H9 (cell line): Measurements from ENCODE around the gene ARMH1. TPM values are rescaled to one million over a fixed set of nuclear protein-coding genes. Genes with fewer than 3 reads are reported as not detected.

Experiments used
- DNase-seq: peaks from one replicate; pipeline ENCODE4 v3.0.0-alpha.2; 2017
- H2AFZ ChIP-seq: one replicate; pipeline ENCODE4 v1.6.1; 2013; ENCODE audit warnings: mild to moderate bottlenecking, low read length, control low read depth, moderate library complexity
- H2AK5ac ChIP-seq: 2 replicates; pipeline ENCODE4 v1.6.1; 2013; ENCODE audit warnings: low read length, control low read depth, mixed read lengths; ENCODE audit not compliant: insufficient read length
- H2BK120ac ChIP-seq: one replicate; pipeline ENCODE4 v1.6.1; 2013; ENCODE audit warnings: low read depth, mild to moderate bottlenecking, low read length, control low read depth, inconsistent platforms; ENCODE audit not compliant: poor library complexity, severe bottlenecking
- H2BK12ac ChIP-seq: 2 replicates; pipeline ENCODE4 v1.6.1; 2013; ENCODE audit warnings: low read length, control low read depth, mixed read lengths, low read depth; ENCODE audit not compliant: insufficient read length
- H2BK15ac ChIP-seq: 2 replicates; pipeline ENCODE4 v1.6.1; 2013; ENCODE audit warnings: low read depth, low read length, control low read depth
- H2BK20ac ChIP-seq: one replicate; pipeline ENCODE4 v1.6.1; 2013; ENCODE audit warnings: low read depth, mild to moderate bottlenecking, low read length, control low read depth, inconsistent platforms; ENCODE audit not compliant: poor library complexity, severe bottlenecking
- H2BK5ac ChIP-seq: 2 replicates; pipeline ENCODE4 v1.6.1; 2013; ENCODE audit warnings: low read length, control low read depth, mixed read lengths; ENCODE audit not compliant: insufficient read length
- H3K14ac ChIP-seq: 2 replicates; pipeline ENCODE4 v1.6.1; 2013; ENCODE audit warnings: low read length, control low read depth; ENCODE audit not compliant: insufficient read depth
- H3K18ac ChIP-seq: 2 replicates; pipeline ENCODE4 v1.6.1; 2013; ENCODE audit warnings: low read depth, mild to moderate bottlenecking, mixed read lengths, low read length, control low read depth; ENCODE audit not compliant: insufficient read length
- H3K23ac ChIP-seq: 2 replicates; pipeline ENCODE4 v1.6.1; 2013; ENCODE audit warnings: low read length, control low read depth, mixed read lengths, low read depth; ENCODE audit not compliant: insufficient read length
- H3K23me2 ChIP-seq: 2 replicates; pipeline ENCODE4 v1.6.1; 2013; ENCODE audit warnings: low read depth, mild to moderate bottlenecking, mixed read lengths, low read length, control low read depth; ENCODE audit not compliant: insufficient read length, poor library complexity, severe bottlenecking
- H3K27ac ChIP-seq: 2 replicates; pipeline ENCODE4 v1.5.1; 2013; ENCODE audit warnings: low read length, control low read depth, mixed read lengths, low read depth; ENCODE audit not compliant: insufficient read length
- H3K27me3 ChIP-seq: 2 replicates; pipeline ENCODE4 v1.6.1; 2013; ENCODE audit warnings: low read length, control low read depth, inconsistent platforms; ENCODE audit not compliant: insufficient read depth
- H3K4ac ChIP-seq: 2 replicates; pipeline ENCODE4 v1.6.1; 2013; ENCODE audit warnings: low read depth, mild to moderate bottlenecking, control low read depth, inconsistent platforms, low read length, moderate library complexity
- H3K4me1 ChIP-seq: 2 replicates; pipeline ENCODE4 v1.6.1; 2013; ENCODE audit warnings: low read length, control low read depth, inconsistent platforms; ENCODE audit not compliant: insufficient read depth
- H3K4me2 ChIP-seq: 2 replicates; pipeline ENCODE4 v1.6.1; 2013; ENCODE audit warnings: low read length, control low read depth, mixed read lengths; ENCODE audit not compliant: insufficient read length, insufficient read depth
- H3K56ac ChIP-seq: 2 replicates; pipeline ENCODE4 v1.6.1; 2013; ENCODE audit warnings: low read depth, mild to moderate bottlenecking, mixed read lengths, low read length, control low read depth; ENCODE audit not compliant: insufficient read length
- H3K79me1 ChIP-seq: 2 replicates; pipeline ENCODE4 v1.6.1; 2013; ENCODE audit warnings: low read depth, mild to moderate bottlenecking, moderate library complexity, low read length, control low read depth, inconsistent platforms; ENCODE audit not compliant: insufficient read depth, poor library complexity, severe bottlenecking
- H3K79me2 ChIP-seq: 2 replicates; pipeline ENCODE4 v1.6.1; 2013; ENCODE audit warnings: low read length, control low read depth, inconsistent platforms; ENCODE audit not compliant: insufficient read depth
- H3K9ac ChIP-seq: 2 replicates; pipeline ENCODE4 v1.6.1; 2013; ENCODE audit warnings: low read length, control low read depth, mixed read lengths; ENCODE audit not compliant: insufficient read length; ENCODE audit errors: extremely low read depth
- H3K9me3 ChIP-seq: one replicate; pipeline ENCODE4 v1.6.1; 2013; ENCODE audit warnings: low read depth, low read length, inconsistent platforms; ENCODE audit not compliant: control insufficient read depth
- H3T11ph ChIP-seq: one replicate; pipeline ENCODE4 v1.6.1; 2013; ENCODE audit warnings: mild to moderate bottlenecking, low read length, control low read depth, inconsistent platforms
- H4K20me1 ChIP-seq: one replicate; pipeline ENCODE4 v1.6.1; 2013; ENCODE audit not compliant: control insufficient read depth, insufficient read length, insufficient read depth
- H4K5ac ChIP-seq: 2 replicates; pipeline ENCODE4 v1.6.1; 2013; ENCODE audit warnings: low read depth, mild to moderate bottlenecking, mixed read lengths, low read length, control low read depth; ENCODE audit not compliant: insufficient read length
- H4K8ac ChIP-seq: replicated peaks from 2 replicates; pipeline ENCODE4 v1.6.1; 2013; ENCODE audit warnings: low read length, control low read depth, mixed read lengths, low read depth; ENCODE audit not compliant: insufficient read length
- H4K91ac ChIP-seq: 2 replicates; pipeline ENCODE4 v1.6.1; 2013; ENCODE audit warnings: low read depth, mild to moderate bottlenecking, moderate library complexity, mixed read lengths, low read length, control low read depth; ENCODE audit not compliant: insufficient read length
- H3K27ac Mint-ChIP-seq, 3 experiments: 2 replicates in 2 of 3; 3 replicates in 1 of 3; pipeline ENCODE4 v1.8.0; 2020 to 2021; ENCODE audit warnings: mixed read lengths in 3 of 3, mild to moderate bottlenecking in 1 of 3, moderate library complexity in 1 of 3
- H3K27me3 Mint-ChIP-seq: 2 replicates; pipeline ENCODE4 v1.8.0; 2021; ENCODE audit warnings: low read depth, mild to moderate bottlenecking, moderate library complexity, mixed read lengths
- H3K36me3 Mint-ChIP-seq, 3 experiments: 2 replicates in 2 of 3; 3 replicates in 1 of 3; pipeline ENCODE4 v1.8.0; 2020 to 2021; ENCODE audit warnings: low read depth in 3 of 3, mixed read lengths in 3 of 3; ENCODE audit not compliant: insufficient read depth in 1 of 3
- H3K4me1 Mint-ChIP-seq, 2 experiments: 2 replicates each; pipeline ENCODE4 v1.8.0; 2020; ENCODE audit warnings: mixed read lengths in 2 of 2
- H3K4me3 Mint-ChIP-seq, 2 experiments: 2 replicates in 1 of 2; 3 replicates in 1 of 2; pipeline ENCODE4 v1.8.0; 2020 to 2021; ENCODE audit warnings: mild to moderate bottlenecking in 2 of 2, mixed read lengths in 2 of 2, moderate library complexity in 1 of 2
- H3K9me3 Mint-ChIP-seq, 2 experiments: 2 replicates in 1 of 2; 3 replicates in 1 of 2; pipeline ENCODE4 v1.8.0; 2020; ENCODE audit warnings: mild to moderate bottlenecking in 2 of 2, mixed read lengths in 2 of 2, moderate library complexity in 1 of 2
- CTCF ChIP-seq: fragments of 200-600 bp; sonication (generic); conservative IDR thresholded peaks from 3 replicates; pipeline ENCODE4 v1.8.0; 2021; ENCODE audit warnings: antibody characterized with exemption, mild to moderate bottlenecking
- WGBS: extraction: QIAGEN DNeasy Blood & Tissue Kit; methylation state at CpG from one replicate; pipeline ENCODE4 v1.1.7; 2013; ENCODE audit warnings: missing lambda C conversion rate, low lambda C conversion rate, mixed read lengths; ENCODE audit not compliant: insufficient read length; ENCODE audit errors: extremely low coverage; 5-methylcytosine and 5-hydroxymethylcytosine counted together
- total RNA-seq: library from RNA; stranded (reverse); gene quantifications from 2 replicates; pipeline ENCODE4 v1.2.1, GENCODE V29; 2021

ARMH1 gene
- total RNA-seq, 1 experiment from 2014 or later: 1.0 TPM

- Histone ChIP-seq H3T11ph (no peak overlapping the region), H2AFZ (no peak overlapping the region), H3K27ac (no peak overlapping the region), H3K9me3 (no peaks in the 10 kb centered on the region), H3K23ac (no peak overlapping the region), H2BK20ac (no peak overlapping the region), H2BK12ac (no peak overlapping the region), H2BK120ac (no peak overlapping the region), H3K4ac (no peak overlapping the region), H3K56ac (no peak overlapping the region), H3K79me2 (no peaks in the 10 kb centered on the region), H4K20me1 (no peaks in the 10 kb centered on the region), H2BK5ac (no peak overlapping the region), H3K18ac (no peak overlapping the region), H3K27me3 (no peaks in the 10 kb centered on the region), H3K23me2 (no peaks in the 10 kb centered on the region), H3K79me1 (no peaks in the 10 kb centered on the region), H3K4me1 (no peaks in the 10 kb centered on the region), H4K5ac (no peak overlapping the region), H3K9ac (no peak overlapping the region), H3K4me2 (no peak overlapping the region), H4K91ac (no peak overlapping the region), H2AK5ac (no peak overlapping the region), H2BK15ac (no peak overlapping the region), H3K14ac (no peak overlapping the region), H4K8ac (no peak overlapping the region)
- Mint-ChIP-seq H3K27ac (peak overlapping the region in 2 of 3 experiments; percentile 5 to 79; a peak in 2 of 7 replicates), H3K27me3 (no peaks in the 10 kb centered on the region), H3K9me3 (no peaks in the 10 kb centered on the region), H3K36me3 (peaks cover 15 to 85% (median 70%) of the 10 kb centered on the region in 3 experiments), H3K4me1 (no peaks in the 10 kb centered on the region), H3K4me3 (no peak overlapping the region)
- DNase-seq: no peak
- TF ChIP-seq CTCF: no peak
- WGBS: no CpG with 5 or more reads among the region's 3 CpGs
Observed at GRCh38 chr1:44642925-44643324, 31.6 kb upstream of the ARMH1 start.
